Measurements from ENCODE around the gene NXF3. TPM values are rescaled to one million over a fixed set of nuclear protein-coding genes. Genes with fewer than 3 reads are reported as not detected.
"Not testable (repeated sequence)": the region's sequence is repeated elsewhere in the genome, so short reads cannot be mapped to it uniquely, and the experiment has no call there.

Gene NXF3, protein sequence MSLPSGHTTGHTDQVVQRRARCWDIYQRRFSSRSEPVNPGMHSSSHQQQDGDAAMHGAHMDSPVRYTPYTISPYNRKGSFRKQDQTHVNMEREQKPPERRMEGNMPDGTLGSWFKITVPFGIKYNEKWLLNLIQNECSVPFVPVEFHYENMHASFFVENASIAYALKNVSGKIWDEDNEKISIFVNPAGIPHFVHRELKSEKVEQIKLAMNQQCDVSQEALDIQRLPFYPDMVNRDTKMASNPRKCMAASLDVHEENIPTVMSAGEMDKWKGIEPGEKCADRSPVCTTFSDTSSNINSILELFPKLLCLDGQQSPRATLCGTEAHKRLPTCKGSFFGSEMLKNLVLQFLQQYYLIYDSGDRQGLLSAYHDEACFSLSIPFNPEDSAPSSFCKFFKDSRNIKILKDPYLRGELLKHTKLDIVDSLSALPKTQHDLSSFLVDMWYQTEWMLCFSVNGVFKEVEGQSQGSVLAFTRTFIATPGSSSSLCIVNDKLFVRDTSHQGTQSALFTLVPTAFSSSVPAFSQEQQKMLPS
- total RNA-seq = 1 to 10 TPM in 3 of 4 donors, under 1 TPM in 1; 0.84 to 4.0 (median 1.8) TPM

DNA sequence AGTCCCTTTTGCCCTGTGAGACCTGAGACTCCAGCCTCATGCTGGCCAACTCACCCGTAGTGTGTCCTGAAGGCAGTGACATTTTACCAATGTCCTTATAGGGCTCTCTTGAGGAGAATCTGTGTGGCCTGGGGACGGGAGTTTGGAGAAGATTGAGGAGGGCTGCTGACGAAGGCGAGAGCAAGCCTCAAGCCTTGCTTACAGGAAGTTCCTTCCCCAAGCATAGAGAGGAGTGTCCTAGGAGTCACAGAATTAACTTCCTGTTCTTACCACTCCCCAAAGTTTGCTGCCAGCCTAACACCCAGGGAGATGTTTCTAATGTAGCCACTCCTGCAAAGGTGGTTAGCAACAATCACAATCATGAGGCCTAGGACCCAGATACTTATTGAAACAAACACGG lies at the start of gene NXF3:
Gene NXF3 (minus strand): TSS at position 202 of the 400 bp plus-strand sequence. CDS start 120 bp downstream, at position 82.
- TF ChIP-seq, protein P1, sequence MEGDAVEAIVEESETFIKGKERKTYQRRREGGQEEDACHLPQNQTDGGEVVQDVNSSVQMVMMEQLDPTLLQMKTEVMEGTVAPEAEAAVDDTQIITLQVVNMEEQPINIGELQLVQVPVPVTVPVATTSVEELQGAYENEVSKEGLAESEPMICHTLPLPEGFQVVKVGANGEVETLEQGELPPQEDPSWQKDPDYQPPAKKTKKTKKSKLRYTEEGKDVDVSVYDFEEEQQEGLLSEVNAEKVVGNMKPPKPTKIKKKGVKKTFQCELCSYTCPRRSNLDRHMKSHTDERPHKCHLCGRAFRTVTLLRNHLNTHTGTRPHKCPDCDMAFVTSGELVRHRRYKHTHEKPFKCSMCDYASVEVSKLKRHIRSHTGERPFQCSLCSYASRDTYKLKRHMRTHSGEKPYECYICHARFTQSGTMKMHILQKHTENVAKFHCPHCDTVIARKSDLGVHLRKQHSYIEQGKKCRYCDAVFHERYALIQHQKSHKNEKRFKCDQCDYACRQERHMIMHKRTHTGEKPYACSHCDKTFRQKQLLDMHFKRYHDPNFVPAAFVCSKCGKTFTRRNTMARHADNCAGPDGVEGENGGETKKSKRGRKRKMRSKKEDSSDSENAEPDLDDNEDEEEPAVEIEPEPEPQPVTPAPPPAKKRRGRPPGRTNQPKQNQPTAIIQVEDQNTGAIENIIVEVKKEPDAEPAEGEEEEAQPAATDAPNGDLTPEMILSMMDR (IDR thresholded peaks at IDR 0.05) = no peak
- no peak for DNase-seq (ENCODE audit: low spot score)
- ATAC-seq (ENCODE audit: low FRiP score) = no peak

DNA sequence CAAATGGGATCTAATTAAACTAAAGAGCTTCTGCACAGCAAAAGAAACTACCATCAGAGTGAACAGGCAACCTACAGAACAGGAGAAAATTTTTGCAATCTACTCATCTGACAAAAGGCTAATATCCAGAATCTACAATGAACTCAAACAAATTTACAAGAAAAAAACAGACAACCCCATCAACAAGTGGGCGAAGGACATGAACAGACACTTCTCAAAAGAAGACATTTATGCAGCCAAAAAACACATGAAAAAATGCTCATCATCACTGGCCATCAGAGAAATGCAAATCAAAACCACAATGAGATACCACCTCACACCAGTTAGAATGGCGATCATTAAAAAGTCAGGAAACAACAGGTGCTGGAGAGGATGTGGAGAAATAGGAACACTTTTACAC lies 43.6 kb upstream of the NXF3 start:
- not testable (repeated sequence) for ATAC-seq (ENCODE audit: low FRiP score); DNase-seq (ENCODE audit: low spot score)

DNA sequence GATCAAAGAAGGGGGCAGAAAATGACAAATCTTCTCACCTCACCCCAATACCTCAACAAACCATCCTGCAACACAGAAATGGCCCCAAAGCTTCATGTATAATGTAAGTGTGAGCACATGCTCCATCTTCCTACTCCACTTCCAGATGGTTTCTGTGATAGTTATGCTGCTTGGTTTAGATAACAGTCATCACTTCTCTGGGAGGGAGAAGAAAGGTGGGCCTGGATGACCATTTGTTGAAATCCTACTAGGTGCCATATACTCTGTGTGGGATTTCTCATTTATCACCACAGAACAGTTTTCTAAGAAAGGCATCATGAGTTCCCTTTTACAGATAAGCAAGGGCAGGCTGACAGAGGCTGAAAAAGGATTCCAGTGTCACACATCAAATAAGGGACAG lies 31.3 kb upstream of the NXF3 start:
- ATAC-seq (ENCODE audit: low FRiP score) (no peak), DNase-seq (ENCODE audit: low spot score) (no peak)
- TF ChIP-seq, protein P1 (IDR thresholded peaks at IDR 0.05) = no peak

DNA sequence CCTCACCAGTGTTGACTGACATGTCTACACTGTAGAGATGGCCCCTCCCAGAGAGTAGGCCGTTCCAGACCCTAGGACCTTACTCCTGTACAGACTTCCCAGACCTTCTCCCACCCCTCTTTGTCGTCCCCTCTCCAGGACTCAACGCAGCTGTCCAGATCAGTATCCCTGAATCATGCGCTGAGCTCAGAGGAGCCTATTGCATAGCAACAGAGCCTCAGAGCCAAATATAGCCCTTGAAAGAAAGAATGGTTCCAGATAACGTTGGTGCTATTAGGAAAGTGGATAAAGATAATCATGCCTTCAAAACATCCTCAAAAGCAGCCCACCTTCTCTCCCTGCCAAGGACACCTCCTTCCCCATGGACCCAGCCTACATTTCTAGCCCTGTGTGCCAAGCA lies 27.8 kb upstream of the NXF3 start:
- ATAC-seq (ENCODE audit: low FRiP score) (no peak), DNase-seq (ENCODE audit: low spot score) (no peak)
- TF ChIP-seq, protein P1 (IDR thresholded peaks at IDR 0.05) = no peak

DNA sequence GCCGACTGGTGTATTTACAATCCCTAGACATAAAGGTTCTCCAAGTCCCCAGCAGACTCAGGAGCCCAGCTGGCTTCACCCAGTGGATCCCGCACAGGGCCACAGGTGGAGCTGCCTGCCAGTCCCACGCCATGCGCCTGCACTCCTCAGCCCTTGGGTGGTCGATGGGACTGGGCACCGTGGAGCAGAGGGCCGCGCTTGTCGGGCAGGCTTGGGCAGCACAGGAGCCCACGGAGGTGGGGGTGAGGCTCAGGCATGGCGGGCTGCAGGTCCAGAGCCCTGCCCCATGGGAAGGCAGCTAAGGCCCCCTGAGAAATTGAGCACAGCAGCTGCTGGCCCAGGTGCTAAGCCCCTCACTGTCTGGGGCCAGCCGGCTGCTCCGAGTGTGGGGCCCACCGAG lies 24.0 kb upstream of the NXF3 start:
- not testable (repeated sequence) for ATAC-seq (ENCODE audit: low FRiP score); DNase-seq (ENCODE audit: low spot score)

DNA sequence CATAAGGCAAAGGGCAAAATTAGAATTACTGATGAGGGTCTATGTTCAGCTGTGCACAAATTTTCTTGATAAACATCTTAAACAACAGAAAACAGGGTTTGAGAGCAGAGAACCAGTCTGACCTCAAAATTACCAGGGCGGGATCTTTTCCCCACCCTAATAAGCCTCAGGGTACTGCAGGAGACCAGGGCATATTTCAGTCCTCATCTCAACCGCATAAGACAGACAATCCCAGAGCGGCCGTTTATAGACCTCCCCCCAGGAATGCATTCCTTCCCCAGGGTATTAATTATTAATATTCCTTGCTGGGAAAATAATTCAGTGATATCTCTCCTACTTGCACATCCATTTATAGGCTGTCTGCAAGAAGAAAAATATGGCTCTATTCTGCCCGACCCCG lies 16.6 kb upstream of the NXF3 start:
- ATAC-seq (ENCODE audit: low FRiP score); DNase-seq (ENCODE audit: low spot score): not testable (repeated sequence)

DNA sequence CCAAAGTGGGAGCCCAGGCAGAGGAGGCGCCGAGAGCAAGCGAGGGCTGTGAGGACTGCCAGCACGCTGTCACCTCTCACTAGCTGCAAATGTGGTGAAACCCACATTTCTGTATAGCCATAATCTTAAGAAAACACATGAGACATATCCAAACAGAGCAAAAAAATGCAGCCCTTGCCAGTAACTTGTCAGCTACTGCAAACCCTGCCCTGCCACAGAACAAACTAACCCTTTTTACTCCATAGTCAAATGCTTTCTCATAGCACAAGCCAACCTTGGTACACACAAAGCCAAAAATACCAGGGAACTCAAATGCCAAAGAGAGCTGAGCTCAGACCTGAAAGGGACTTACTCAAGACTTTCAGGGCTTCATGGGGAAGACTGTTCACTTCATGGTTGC lies 14.9 kb upstream of the NXF3 start:
- ATAC-seq (ENCODE audit: low FRiP score) = no peak
- DNase-seq (ENCODE audit: low spot score) = no peak
- TF ChIP-seq, protein P1 (IDR thresholded peaks at IDR 0.05) = no peak

DNA sequence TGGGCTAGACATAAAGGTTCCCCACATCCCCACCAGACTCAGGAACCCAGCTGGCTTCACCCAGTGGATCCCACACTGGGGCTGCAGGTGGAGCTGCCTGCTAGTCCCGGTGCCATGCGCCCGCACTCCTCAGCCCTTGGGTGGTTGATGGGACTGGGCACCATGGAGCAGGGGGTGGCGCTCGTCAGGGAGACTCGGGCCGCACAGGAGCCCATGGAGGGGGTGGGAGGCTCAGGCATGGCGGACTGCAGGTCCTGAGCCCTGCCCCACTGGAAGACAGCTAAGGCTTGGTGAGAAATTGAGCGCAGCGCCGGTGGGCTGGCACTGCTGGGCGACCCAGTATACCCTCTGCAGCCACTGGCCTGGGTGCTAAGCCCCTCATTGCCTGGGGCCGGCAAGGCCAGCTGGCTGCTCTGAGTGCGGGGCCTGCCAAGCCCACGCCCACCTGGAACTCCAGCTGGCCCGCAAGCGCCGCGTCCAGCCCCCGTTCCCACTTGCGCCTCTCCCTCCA lies 14.3 kb upstream of the NXF3 start:
- not testable (repeated sequence) for DNase-seq (ENCODE audit: low spot score); ATAC-seq (ENCODE audit: low FRiP score)

DNA sequence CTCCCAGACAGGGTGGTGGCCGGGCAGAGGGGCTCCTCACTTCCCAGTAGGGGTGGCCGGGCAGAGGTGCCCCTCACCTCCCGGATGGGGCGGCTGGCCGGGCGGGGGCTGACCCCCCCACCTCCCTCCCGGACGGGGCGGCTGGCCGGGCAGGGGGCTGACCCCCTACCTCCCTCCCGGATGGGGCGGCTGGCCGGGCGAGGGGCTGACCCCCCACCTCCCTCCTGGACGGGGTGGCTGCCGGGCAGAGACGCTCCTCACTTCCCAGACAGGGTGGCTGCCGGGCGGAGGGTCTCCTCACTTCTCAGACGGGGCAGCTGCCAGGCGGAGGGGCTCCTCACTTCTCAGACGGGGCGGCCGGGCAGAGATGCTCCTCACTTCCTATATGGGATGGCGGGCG lies 11.4 kb upstream of the NXF3 start:
- not testable (repeated sequence) for ATAC-seq (ENCODE audit: low FRiP score); DNase-seq (ENCODE audit: low spot score)

DNA sequence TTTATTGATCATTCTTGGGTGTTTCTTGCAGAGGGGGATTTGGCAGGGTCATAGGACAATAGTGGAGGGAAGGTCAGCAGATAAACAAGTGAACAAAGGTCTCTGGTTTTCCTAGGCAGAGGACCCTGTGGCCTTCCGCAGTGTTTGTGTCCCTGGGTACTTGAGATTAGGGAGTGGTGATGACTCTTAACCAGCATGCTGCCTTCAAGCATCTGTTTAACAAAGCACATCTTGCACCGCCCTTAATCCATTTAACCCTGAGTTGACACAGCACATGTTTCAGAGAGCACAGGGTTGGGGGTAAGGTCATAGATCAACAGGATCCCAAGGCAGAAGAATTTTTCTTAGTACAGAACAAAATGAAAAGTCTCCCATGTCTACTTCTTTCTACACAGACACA lies 10.9 kb upstream of the NXF3 start:
- ATAC-seq (ENCODE audit: low FRiP score); DNase-seq (ENCODE audit: low spot score): not testable (repeated sequence)

All from omental fat pad (tissue), 4 donors.